SH-SY5Y (cell line): ENCODE measurements around the gene TMEM140.

Experiments
- GATA2 ChIP-seq: IDR thresholded peaks from 2 replicates; pipeline ENCODE4 v1.6.1; 2011; ENCODE audit warnings: mild to moderate bottlenecking, low read depth, low read length
- GATA3 ChIP-seq: IDR thresholded peaks from 2 replicates; pipeline ENCODE4 v1.6.1; 2011; ENCODE audit warnings: low read depth, mild to moderate bottlenecking, low read length, moderate library complexity

Gene TMEM140

GRCh38 chr7:135147899-135148721 lies at the start of gene TMEM140:
TSS of gene TMEM140 (plus strand) at chr7:135148072. CDS start at chr7:135164442, 16,370 bp downstream.
- TF ChIP-seq GATA3 = no peak
- TF ChIP-seq GATA2 = no peak

GRCh38 chr7:135098391-135098790 lies 49.5 kb upstream of the TMEM140 start:
- no peak for TF ChIP-seq GATA3
- TF ChIP-seq GATA2 = no peak

GRCh38 chr7:135100856-135101255 lies 47.0 kb upstream of the TMEM140 start:
- no peak for TF ChIP-seq GATA3
- TF ChIP-seq GATA2 = no peak

- no peak for TF ChIP-seq GATA2
- no peak for TF ChIP-seq GATA3
Observed at GRCh38 chr7:135102372-135102771, 45.5 kb upstream of the TMEM140 start.

GRCh38 chr7:135109562-135109961 lies 38.3 kb upstream of the TMEM140 start:
- TF ChIP-seq GATA3 = no peak
- no peak for TF ChIP-seq GATA2

- TF ChIP-seq GATA3 (no peak), GATA2 (no peak)
Observed at GRCh38 chr7:135109976-135110375, 37.9 kb upstream of the TMEM140 start.

GRCh38 chr7:135111379-135111778 lies 36.5 kb upstream of the TMEM140 start:
- TF ChIP-seq GATA3 (no peak), GATA2 (no peak)

GRCh38 chr7:135114622-135115021 lies 33.2 kb upstream of the TMEM140 start:
- TF ChIP-seq GATA2 (no peak), GATA3 (no peak)

- TF ChIP-seq GATA3 (no peak), GATA2 (no peak)
Observed at GRCh38 chr7:135117096-135117495, 30.8 kb upstream of the TMEM140 start.

- TF ChIP-seq GATA2 = no peak
- no peak for TF ChIP-seq GATA3
Observed at GRCh38 chr7:135121868-135122267, 26.0 kb upstream of the TMEM140 start.

- TF ChIP-seq GATA3 (no peak), GATA2 (no peak)
Observed at GRCh38 chr7:135128931-135129330, 18.9 kb upstream of the TMEM140 start.

- no peak for TF ChIP-seq GATA2
Observed at GRCh38 chr7:135129579-135129978, 18.3 kb upstream of the TMEM140 start.

- no peak for TF ChIP-seq GATA3
- TF ChIP-seq GATA2 = no peak
Observed at GRCh38 chr7:135143885-135144668, 3.8 kb upstream of the TMEM140 start.

GRCh38 chr7:135147341-135147898 lies 452 bp upstream of the TMEM140 start:
- TF ChIP-seq GATA3 (no peak), GATA2 (no peak)
